MV-4-11 (cell line): ENCODE measurements around the gene GCNT2.
"Not testable (repeated sequence)": the region's sequence is repeated elsewhere in the genome, so short reads cannot be mapped to it uniquely, and the experiment has no call there.

Experiments used
- DNase-seq: peaks from one replicate; lab custom pipeline; 2025; lab: John Stamatoyannopoulos, UW

GCNT2 gene

DNA sequence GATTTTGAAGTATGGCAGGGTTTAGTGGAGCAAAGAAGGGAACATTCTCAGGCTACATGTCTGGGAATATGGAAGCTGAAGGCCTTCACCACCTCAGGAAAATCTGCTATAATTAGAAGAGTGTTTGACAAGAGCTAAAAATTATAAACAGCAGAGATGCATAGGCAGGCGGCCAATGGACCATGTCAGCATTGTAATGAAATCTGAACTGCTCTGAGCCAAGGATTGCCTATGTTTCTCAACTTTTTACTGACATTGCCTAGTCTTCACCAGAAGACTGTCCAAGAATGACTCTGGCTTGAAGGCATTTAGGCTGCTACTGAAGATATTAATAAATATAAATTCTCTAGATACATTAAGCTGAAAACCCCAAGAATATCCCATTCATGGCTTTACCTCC lies 89.1 kb downstream of the GCNT2 start:
- no peak for DNase-seq

DNA sequence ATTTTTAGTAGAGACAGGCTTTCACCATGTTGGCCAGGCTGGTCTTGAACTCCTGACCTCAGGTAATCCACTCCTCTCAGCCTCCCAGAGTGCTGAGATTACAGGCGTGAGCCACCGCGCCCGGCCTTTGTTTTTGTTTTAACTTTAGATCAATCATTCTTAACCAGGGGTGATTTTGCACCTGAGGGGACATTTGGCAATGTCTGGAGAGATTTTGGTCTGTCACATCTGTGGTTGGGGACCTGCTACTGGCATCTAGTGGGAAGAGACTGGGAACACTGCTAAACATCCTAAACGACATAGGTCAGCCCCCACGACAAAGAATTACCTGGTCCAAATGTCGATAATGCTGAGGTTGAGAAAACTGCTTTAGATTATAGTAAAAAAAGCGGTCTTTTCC lies 91.0 kb downstream of the GCNT2 start:
- DNase-seq = no peak

DNA sequence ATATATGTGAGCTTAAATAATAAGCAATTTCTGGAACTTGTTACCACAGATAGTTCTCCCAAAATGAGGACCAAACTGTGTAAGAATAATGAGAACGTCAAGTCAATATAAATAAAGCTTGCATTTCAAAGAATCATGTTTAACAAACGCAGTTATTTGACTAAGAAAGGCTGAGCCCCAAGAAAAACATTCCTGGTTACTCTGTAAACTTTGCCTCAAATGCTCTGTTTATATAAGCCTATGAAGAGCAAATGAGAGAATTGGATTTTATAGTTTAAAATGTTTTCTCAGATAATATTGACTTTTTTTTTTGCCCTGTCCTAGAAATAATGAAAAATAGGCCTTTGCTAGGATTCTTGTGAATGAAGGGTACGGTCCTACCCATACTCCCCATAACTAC lies 91.9 kb downstream of the GCNT2 start:
- DNase-seq = no peak

DNA sequence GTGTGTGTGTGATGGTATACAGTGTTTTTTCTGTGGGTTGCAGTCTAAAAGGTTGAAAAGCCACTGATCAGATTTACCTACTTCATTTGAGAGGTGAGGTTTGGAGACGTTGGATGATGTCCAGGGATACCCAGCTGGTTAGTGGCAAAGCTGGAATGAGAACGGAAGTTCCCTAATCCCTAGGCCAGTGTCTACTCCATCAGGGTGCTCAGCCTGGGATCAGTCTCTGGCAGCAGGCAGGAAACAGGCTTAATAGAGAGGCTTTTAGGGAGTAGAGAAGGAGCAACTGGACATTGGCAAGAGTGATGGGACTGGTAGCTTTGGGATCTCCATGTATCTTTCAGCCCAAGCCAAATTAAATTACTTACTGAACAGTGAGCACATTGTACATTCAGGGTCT lies 92.6 kb downstream of the GCNT2 start:
- no peak for DNase-seq

DNA sequence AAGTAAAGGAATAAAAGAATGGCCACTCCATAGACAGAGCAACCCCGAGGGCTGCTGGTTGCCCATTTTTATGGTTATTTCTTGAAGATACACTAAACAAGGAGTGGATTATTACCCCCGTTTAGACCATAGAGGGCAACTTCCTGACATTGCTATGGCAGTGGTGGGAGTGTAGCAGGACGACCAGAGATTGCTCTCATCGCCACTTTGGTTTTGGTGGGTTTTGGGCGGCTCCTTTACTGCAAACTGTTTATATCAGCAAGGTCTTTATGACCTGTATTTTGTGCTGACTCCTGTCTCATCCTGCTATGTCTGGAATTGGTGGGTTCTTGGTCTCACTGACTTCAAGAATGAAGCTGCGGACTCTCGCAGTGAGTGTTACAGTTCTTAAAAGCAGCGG lies 94.5 kb downstream of the GCNT2 start:
- no peak for DNase-seq

DNA sequence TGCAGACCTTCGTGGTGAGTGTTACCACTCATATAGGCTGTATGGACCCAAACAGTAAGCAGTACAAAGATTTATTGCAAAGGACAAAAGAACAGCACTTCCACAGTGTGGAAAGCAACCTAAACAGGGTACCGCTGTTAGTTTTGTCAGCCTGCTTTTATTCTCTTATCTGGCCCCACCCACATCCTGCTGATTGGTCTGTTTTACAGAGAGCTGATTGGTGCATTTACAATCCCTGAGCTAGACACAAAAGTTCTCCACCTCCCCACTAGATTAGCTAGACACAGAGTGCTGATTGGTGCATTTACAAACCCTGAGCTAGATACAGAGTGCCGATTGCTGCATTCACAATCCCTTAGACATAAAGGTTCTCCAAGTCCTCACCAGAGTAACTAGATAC lies 95.1 kb downstream of the GCNT2 start:
- DNase-seq = not testable (repeated sequence)

DNA sequence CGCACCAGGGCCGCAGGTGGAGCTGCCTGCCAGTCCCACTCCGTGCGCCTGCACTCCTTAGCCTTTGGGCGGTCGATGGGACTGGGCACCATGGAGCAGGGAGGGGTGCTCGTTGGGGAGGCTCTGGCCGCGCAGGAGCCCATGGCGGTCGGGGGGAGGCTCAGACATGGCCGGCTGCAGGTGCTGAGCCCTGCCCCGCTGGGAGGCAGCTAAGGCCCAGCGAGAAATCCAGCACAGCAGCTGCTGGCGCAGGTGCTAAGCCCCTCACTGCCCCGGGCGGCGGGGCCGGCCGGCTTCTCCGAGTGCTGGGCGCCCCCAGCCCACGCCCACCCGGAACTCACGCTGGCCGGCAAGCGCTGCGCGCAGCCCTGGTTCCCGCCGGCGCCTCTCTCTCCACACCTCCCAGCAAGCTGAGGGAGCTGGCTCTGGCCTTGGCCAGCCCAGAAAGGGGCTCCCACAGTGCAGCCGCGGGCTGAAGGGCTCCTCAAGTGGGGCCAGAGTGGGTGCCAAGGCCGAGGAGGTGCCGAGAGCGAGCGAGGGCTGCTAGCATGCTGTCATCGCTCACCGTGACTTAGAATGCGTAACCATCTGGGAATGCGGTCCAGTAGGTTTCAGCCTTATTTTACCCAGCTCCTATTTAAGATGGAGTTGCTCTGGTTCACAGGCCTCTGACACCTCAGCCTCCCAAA lies 96.0 kb downstream of the GCNT2 start:
- no peak for DNase-seq

DNA sequence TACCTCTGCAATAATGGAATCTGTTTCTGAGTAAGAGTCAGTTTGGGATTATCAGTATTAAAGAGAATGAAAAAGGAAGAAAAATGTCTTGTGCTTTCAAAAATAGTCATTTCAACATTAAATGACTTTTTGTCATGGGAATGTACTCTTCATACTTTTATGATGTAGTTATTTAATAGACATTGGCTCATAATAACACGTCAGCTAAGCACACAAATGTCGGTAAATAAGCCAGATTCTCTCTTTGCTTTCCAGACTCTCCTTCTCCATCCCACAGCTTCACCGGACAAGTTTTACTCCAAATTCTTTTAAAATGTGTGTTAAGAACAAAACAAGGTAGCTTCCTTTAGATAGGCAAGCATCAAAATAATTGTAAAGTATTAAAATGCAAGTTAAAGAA lies 97.3 kb downstream of the GCNT2 start:
- no peak for DNase-seq

DNA sequence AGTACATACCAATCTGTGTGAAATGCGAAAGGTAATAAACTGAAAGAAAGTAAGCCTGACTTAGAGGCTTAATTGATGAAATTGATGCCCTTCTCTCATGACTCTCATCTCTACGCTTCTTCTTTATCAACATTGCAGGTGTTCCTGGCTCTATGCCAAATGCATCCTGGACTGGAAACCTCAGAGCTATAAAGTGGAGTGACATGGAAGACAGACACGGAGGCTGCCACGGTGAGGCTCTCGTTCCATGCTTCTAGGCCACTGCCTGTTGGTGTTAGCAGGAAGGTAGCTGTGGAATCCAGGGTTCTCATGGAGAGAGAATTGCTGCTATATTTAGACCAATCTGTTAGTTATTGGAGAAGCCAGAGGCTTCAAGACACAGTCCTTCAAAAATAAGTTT lies 100.1 kb downstream of the GCNT2 start:
- no peak for DNase-seq

DNA sequence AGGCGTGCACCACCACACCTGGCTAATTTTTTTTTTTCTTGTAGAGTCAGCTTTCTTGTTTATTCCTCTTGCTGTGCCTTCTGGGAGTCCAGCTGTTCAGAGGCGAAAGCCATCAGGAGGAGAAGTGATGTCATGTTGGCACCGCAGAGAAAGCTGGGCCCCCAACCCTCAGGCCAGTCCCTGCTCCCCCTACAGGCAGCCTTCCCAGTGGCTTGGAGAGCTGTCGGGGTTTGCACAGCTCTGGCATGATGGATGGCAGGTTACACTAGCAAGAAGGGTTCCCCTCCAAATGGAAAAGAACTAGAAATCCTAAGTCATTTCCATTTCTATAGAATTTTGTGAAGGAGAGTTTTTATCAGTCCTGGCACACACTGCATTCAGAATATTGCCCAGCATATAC lies 100.7 kb downstream of the GCNT2 start:
- no peak for DNase-seq

DNA sequence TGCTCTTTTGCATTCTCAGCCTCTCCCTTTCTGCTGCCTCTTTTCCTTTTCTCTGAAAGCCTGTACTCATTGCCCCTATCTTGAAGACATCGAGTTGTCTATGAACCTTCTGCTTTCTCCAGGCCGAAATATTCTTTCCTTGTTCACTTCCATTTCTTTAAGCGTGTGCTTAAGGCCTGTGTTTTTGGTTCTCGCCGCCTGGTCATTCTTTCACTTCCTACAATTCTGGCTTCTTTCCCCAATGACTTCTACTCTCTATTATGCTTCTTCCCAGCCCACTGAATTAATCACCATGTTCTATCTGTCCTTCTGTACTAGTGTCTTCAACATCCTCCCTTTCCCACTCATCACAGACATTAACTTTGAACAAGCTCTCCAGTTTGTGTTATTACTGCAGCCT lies 103.7 kb downstream of the GCNT2 start:
- DNase-seq = peak; percentile 78

DNA sequence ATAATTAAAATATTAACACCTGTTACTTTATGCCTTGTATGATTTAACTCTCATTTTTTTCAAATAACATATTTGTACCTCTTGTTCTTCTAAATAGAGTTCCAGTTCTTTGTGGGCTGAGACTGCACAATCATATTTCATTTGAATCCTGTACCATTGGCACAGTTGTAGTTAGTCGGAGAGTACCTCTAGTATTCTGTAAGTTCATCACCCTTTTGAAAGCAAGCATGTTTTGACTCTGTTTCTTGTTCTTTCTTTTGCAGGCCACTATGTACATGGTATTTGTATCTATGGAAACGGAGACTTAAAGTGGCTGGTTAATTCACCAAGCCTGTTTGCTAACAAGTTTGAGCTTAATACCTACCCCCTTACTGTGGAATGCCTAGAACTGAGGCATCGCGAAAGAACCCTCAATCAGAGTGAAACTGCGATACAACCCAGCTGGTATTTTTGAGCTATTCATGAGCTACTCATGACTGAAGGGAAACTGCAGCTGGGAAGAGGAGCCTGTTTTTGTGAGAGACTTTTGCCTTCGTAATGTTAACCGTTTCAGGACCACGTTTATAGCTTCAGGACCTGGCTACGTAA lies 105.1 kb downstream of the GCNT2 start:
- DNase-seq = no peak

DNA sequence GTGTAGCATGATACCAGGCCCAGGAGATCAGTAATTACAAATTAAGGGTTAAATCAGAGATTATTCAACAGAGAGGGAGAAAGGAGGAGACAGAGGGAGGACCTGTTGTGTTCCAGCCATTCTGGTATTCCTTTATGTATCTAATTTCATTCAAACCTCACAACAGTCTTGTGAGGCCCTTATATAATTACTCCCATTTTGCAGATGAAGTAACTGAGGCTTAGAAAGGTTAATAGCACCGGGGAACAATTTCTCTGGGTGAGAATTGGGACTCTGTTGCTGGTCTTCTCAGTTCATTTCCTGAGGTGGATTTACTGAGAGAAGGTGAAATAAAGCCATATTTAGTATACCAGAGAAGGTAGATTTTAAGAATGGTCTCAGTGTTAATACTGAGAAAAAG lies 106.6 kb downstream of the GCNT2 start:
- DNase-seq = no peak

DNA sequence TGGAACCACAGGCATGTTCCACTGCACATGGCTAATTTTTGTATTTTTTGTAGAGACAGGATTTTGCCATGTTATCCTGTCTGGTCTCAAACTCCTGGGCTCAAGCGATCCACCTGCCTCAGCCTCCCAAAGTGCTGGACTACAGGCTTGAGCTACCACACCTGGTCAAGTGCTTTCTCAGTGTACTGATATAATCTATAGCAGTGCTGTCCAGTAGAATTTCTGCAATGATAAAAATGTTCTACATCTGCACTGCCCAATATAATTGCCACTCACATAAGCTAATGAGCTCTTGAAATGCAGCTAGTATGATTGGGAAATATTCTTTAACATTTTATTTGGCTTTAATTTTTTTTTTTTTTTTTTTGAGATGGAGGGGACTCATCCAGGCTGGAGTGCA lies 109.0 kb downstream of the GCNT2 start:
- no peak for DNase-seq

DNA sequence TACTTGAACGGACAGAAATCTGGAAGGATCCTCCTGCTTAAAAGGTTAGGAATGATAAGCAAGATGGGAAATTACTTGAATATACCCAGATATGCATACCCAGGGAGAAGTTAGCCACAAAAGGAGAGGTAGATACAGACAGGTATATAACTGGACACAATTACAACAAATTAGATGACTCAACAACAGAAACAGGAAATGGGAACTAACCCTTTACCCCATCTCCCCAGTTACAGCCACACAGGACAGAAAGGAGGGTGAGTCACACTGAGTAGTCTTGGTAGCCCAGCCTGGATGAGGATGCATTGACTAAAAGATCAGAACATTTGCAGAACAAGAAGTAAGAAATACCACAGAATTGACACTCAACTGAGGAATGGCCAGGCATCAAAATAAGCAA lies 112.1 kb downstream of the GCNT2 start:
- DNase-seq = peak; percentile 99

DNA sequence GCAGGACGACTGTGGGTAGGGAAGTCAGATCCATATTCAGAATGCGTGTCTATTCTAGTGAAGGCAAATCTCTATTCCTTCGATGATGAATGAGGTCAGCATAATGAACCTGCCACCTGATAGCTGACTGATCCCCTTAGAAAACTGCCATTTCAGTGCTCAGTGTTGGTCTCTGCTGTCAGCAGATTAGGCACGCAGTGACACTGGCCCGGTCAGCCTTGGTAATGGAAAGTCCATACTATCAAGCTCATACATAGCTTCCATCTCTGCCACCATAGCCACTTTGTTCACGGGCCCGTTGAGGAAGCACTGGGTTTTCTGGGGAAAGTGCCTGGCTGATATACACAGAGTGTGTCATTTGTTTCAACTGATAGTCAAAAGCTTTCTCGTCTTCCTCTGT lies 119.3 kb downstream of the GCNT2 start:
- no peak for DNase-seq

DNA sequence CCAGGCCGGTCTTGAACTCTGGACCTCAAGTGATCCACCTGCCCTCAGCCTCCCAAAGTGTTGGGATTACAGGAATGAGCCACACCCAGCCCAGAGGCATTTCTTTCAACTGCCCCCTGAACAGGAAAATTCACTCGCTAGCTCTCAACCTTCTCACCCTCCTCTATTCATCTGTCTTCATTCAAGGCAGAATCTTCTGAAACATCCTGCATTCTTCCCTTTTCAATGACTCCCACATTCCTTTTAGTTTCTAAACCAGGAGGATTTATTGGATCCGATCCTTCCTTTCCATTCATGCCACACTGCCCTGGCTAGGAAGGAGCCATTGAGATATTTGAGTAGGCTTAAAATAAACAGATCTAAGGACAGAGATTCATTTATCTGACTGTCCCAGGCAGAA lies 120.4 kb downstream of the GCNT2 start:
- DNase-seq = no peak

DNA sequence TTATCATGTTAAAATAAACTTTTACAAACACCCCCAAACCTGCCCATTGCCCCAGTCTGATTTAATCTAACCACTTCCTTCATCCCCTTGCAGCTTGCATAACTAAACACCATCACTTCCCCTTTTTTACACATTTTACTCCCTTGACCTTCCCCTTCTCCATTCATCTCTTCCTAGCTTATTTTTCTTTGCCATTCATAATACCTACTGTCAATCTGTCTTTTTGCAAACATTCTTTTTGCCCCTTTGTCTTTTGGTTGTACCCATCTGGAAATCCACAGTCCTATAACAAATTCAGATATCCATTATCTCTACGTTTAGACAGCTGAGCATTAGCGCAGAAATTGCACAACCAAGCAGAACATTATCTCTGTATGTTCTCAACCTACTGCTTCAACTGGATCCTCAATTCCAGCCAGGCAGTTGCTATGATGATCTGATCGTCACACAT lies 122.1 kb downstream of the GCNT2 start:
- DNase-seq = peak; percentile 89

DNA sequence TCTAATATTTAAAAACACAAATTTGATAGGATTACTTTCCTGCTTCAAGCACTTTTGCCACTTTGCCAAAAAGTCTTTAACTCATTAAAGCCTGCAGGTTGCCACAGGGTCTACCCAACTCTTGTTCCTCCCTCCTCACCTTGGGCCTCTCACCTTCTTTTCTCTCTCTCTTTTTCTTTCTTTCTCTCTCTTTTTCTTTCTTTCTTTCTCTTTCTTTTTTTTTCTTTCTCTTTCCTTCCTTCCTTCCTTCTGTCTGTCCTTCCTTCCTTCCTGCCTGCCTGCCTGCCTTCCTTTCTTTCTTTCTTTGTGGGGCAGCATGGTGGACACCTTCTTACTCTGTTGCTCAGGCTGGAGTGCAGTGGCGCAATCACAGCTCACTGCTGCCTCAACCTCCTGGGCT lies 123.1 kb downstream of the GCNT2 start:
- no peak for DNase-seq

DNA sequence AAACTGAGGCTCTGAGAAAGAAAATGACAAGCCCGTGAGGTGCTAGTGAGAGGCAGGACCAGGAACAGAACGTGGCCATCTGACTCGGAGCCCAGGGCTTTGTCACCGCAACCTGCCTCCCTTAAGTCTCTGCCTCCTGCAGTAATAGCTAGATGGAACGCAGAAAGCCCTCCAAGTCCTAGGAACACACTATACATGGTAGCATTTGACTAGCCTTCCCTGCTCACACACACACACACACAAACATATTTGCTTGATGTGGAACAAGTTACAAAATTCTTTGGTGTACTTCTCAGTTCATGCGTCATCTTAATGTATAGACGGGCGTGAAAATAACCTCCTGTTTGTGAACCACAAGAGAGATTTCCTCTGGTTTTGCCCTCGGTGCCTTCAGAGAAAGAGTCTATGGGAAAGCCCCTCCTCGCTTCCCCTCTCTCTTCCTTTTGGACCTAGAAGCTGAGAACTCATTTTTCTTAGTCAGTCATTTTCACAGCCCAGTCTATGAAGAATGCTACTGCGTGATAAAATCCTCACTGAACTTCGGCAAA lies 134.4 kb downstream of the GCNT2 start:
- DNase-seq = peak; percentile 66

DNA sequence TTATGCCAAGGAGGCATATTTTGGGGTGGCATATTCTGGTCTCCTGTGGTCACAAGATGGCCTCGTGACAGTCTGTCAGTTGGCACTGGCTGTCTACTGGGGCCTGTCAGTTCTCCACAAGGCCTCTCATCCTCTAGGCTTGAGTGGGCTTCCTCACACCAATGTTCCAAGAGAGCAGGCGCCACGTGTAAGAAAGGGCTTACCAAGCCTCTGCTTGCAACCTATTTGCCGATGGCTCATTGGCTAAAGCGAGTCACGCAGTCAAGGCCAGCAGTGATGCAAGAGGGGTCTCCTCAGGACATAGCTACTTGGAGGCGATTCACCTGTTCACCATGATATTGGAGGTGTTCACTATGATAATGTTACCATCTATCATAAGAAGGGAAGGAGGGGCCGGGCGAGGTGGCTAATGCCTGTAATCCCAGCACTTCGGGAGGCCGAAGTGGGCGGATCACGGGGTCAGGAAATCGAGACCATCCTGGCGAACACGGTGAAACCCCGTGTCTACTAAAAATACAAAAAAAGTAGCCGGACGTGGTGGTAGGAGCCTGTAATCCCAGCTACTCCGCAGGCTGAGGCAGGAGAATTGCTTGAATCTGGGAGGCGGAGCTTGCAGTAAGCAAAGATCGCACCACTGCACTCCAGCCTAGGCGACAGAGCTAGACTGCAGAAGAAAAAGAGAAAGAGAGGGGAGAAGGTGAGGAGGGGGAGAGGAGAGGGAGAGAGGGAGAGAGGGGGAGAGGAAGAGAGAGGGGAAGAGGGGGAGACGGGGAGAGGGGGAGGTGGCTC lies 138.0 kb downstream of the GCNT2 start:
- DNase-seq = no peak

DNA sequence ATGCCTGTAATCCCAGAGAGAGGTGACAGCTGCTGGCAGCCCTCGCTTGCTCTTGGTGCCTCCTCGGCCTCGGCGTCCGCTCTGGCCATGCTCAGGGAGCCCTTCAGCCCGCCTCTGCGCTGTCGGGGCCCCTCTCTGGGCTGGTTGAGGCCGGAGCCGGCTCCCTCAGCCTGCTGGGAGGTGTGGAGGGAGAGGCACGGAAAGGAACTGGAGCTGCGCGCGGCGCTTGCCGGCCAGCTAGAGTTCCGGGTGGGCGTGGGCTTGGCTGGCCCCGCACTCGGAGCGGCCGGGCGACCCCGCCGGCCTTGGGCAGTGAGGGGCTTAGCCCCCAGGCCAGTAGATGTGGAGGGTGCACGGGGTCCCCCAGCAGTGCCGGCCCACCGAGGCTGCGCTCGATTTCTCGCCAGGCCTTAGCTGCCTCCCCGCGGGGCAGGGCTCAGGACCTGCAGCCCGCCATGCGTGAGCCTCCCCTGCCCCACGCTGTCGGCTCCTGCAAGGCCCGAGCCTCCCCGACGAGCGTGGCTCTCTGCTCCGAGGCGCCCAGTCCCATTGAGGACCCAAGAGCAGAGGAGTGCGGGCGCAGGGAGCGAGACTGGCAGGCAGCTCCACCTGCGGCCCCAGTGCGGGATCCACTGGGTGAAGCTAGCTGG lies 138.7 kb downstream of the GCNT2 start:
- DNase-seq = no peak
